CD1c-positive myeloid dendritic cell (primary cell): ENCODE results near the gene PITPNC1.
A peak's percentile ranks its signal among the peaks of the same experiment; 100 is the strongest.
"Not testable (repeated sequence)": the region's sequence is repeated elsewhere in the genome, so short reads cannot be mapped to it uniquely, and the experiment has no call there.

ENCODE experiments used
- DNase-seq: peaks from one replicate; pipeline ENCODE4 v3.0.0-alpha.2; 2016; ENCODE audit errors: extremely low spot score

PITPNC1 gene

GRCh38 chr17:67686241-67686640 is 309.2 kb downstream of the PITPNC1 start:
- no peak for DNase-seq

GRCh38 chr17:67687511-67687910 is 310.4 kb downstream of the PITPNC1 start:
- no peak for DNase-seq

GRCh38 chr17:67689534-67690177 is 312.6 kb downstream of the PITPNC1 start:
- DNase-seq: peak; percentile 81

- no peak for DNase-seq
These were observed 316.7 kb downstream of the PITPNC1 start for GRCh38 chr17:67693811-67694210.

GRCh38 chr17:67696347-67696746 is 319.3 kb downstream of the PITPNC1 start:
- DNase-seq: no peak

- no peak for DNase-seq
These were observed 319.9 kb downstream of the PITPNC1 start for GRCh38 chr17:67696853-67697498.

GRCh38 chr17:67700037-67700724 is 323.1 kb downstream of the PITPNC1 start:
- DNase-seq: no peak

- DNase-seq: no peak
These were observed 323.6 kb downstream of the PITPNC1 start for GRCh38 chr17:67700725-67701119.

GRCh38 chr17:67702861-67703260 is 325.8 kb downstream of the PITPNC1 start:
- DNase-seq: not testable (repeated sequence)

- no peak for DNase-seq
These were observed 330.4 kb downstream of the PITPNC1 start for GRCh38 chr17:67707442-67707841.

- DNase-seq: no peak
These were observed 331.3 kb downstream of the PITPNC1 start for GRCh38 chr17:67708378-67708777.

GRCh38 chr17:67711916-67712315 is 334.8 kb downstream of the PITPNC1 start:
- DNase-seq: no peak

GRCh38 chr17:67712375-67712774 is 335.3 kb downstream of the PITPNC1 start:
- DNase-seq: no peak

GRCh38 chr17:67713169-67713568 is 336.1 kb downstream of the PITPNC1 start:
- DNase-seq: no peak

- no peak for DNase-seq
These were observed 339.3 kb downstream of the PITPNC1 start for GRCh38 chr17:67716405-67716798.

- no peak for DNase-seq
These were observed 340.1 kb downstream of the PITPNC1 start for GRCh38 chr17:67717192-67717623.

- peak; percentile 100 for DNase-seq
These were observed 340.7 kb downstream of the PITPNC1 start, which contains the start of gene NOL11 for GRCh38 chr17:67717624-67718324. TSS of gene NOL11 (plus strand) at chr17:67717936. CDS start at chr17:67717948, 12 bp downstream.

- DNase-seq: peak; percentile 44
These were observed 341.4 kb downstream of the PITPNC1 start for GRCh38 chr17:67718325-67718941.

- no peak for DNase-seq
These were observed 348.3 kb downstream of the PITPNC1 start for GRCh38 chr17:67725373-67725791.

GRCh38 chr17:67725807-67726206 is 348.7 kb downstream of the PITPNC1 start:
- DNase-seq: no peak

GRCh38 chr17:67727152-67728039 is 350.3 kb downstream of the PITPNC1 start:
- not testable (repeated sequence) for DNase-seq
